ENCODE data around the gene LRRC8A. TPM values are rescaled to one million over a fixed set of nuclear protein-coding genes. Genes with fewer than 3 reads are reported as not detected.
A peak's percentile ranks its signal among the peaks of the same experiment; 100 is the strongest.

The LRRC8A gene
- polyA plus RNA-seq, 1 donor (not counting 4 experiments of a cell fraction or from before 2014, with no cell fraction given), result 88.3 TPM

GRCh38 chr9:128916745-128917144 is 34.8 kb downstream of the LRRC8A start:
- no peaks in the 10 kb centered on the region for H3K27me3 ChIP-seq (ENCODE audit: control insufficient read depth, extremely low read depth, insufficient read depth, low read length)
- H3K4me1 ChIP-seq (ENCODE audit: control insufficient read depth, extremely low read depth, insufficient read depth, low read length), result peaks cover 72% of the 10 kb centered on the region
- no peak overlapping the region for H3K4me3 ChIP-seq (ENCODE audit: control insufficient read depth in 2 of 3, extremely low read depth in 1 of 3, insufficient read depth in 2 of 3, low read depth in 1 of 3, low read length in 3 of 3)
- no peak for DNase-seq (ENCODE audit: low read depth, low spot score)
- FAIRE-seq, result no peak
- peak overlapping the region; percentile 44 for H3K9ac ChIP-seq (ENCODE audit: control insufficient read depth, extremely low read depth, insufficient read depth, low read length)
- dilution Hi-C loops (cut with MboI; ENCODE audit: extremely low pct_ligation_motif_present, low sequenced_read_pairs), result no loop called here
- no peak overlapping the region for H2AFZ ChIP-seq (ENCODE audit: control insufficient read depth, low read length)
- H3K9me3 ChIP-seq (ENCODE audit: control insufficient read depth, low read depth, low read length), result no peaks in the 10 kb centered on the region
- peaks cover under 1% of the 10 kb centered on the region for H3K9me1 ChIP-seq (ENCODE audit: control insufficient read depth, extremely low read depth, insufficient read depth, low read length)
- H3K79me2 ChIP-seq (ENCODE audit: control insufficient read depth, insufficient read depth, low read length), result peaks cover 34% of the 10 kb centered on the region
- no peak overlapping the region for H3K4me2 ChIP-seq (ENCODE audit: control insufficient read depth, extremely low read depth, insufficient read depth, low read depth, low read length)
- H3K27ac ChIP-seq (ENCODE audit: control insufficient read depth, insufficient read depth, low read length), result peak overlapping the region; percentile 56
- TF ChIP-seq CTCF (optimal IDR thresholded peaks at IDR 0.05 in 1 of 3, IDR thresholded peaks at IDR 0.05 in 1 of 3, conservative IDR thresholded peaks at IDR 0.05 in 1 of 3; ENCODE audit: extremely low read depth in 1 of 3, insufficient read depth in 2 of 3, low read length in 3 of 3) (no peak), EZH2 (IDR thresholded peaks at IDR 0.05; ENCODE audit: low read length) (no peak)
- H4K20me1 ChIP-seq (ENCODE audit: control insufficient read depth, extremely low read depth, insufficient read depth, low read length), result no peaks in the 10 kb centered on the region
- H3K36me3 ChIP-seq (ENCODE audit: control insufficient read depth in 2 of 2, extremely low read depth in 1 of 2, insufficient read depth in 2 of 2, low read length in 2 of 2), result peaks cover 25 to 61% of the 10 kb centered on the region in 2 experiments

DNA sequence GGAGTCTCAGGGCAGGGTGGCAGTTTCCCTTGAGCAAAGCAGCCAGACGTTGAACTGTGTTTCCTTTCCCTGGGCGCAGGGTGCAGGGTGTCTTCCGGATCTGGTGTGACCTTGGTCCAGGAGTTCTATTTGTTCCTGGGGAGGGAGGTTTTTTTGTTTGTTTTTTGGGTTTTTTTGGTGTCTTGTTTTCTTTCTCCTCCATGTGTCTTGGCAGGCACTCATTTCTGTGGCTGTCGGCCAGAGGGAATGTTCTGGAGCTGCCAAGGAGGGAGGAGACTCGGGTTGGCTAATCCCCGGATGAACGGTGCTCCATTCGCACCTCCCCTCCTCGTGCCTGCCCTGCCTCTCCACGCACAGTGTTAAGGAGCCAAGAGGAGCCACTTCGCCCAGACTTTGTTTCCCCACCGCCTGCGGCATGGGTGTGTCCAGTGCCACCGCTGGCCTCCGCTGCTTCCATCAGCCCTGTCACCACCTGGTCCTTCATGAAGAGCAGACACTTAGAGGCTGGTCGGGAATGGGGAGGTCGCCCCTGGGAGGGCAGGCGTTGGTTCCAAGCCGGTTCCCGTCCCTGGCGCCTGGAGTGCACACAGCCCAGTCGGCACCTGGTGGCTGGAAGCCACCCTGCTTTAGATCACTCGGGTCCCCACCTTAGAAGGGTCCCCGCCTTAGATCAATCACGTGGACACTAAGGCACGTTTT is 35.4 kb downstream of the LRRC8A start:
- Histone ChIP-seq H3K79me2 (ENCODE audit: control insufficient read depth, insufficient read depth, low read length) (peaks cover 34% of the 10 kb centered on the region), H3K4me3 (ENCODE audit: control insufficient read depth in 2 of 3, extremely low read depth in 1 of 3, insufficient read depth in 2 of 3, low read depth in 1 of 3, low read length in 3 of 3) (no peak overlapping the region), H3K4me1 (ENCODE audit: control insufficient read depth, extremely low read depth, insufficient read depth, low read length) (peaks cover 71% of the 10 kb centered on the region), H3K36me3 (ENCODE audit: control insufficient read depth in 2 of 2, extremely low read depth in 1 of 2, insufficient read depth in 2 of 2, low read length in 2 of 2) (peaks cover 25 to 59% of the 10 kb centered on the region in 2 experiments), H3K9me1 (ENCODE audit: control insufficient read depth, extremely low read depth, insufficient read depth, low read length) (no peaks in the 10 kb centered on the region), H3K9me3 (ENCODE audit: control insufficient read depth, low read depth, low read length) (no peaks in the 10 kb centered on the region), H2AFZ (ENCODE audit: control insufficient read depth, low read length) (no peak overlapping the region), H3K9ac (ENCODE audit: control insufficient read depth, extremely low read depth, insufficient read depth, low read length) (no peak overlapping the region), H4K20me1 (ENCODE audit: control insufficient read depth, extremely low read depth, insufficient read depth, low read length) (no peaks in the 10 kb centered on the region), H3K27me3 (ENCODE audit: control insufficient read depth, extremely low read depth, insufficient read depth, low read length) (no peaks in the 10 kb centered on the region), H3K27ac (ENCODE audit: control insufficient read depth, insufficient read depth, low read length) (peak overlapping the region; percentile 56), H3K4me2 (ENCODE audit: control insufficient read depth, extremely low read depth, insufficient read depth, low read depth, low read length) (no peak overlapping the region)
- TF ChIP-seq CTCF (optimal IDR thresholded peaks at IDR 0.05 in 1 of 3, IDR thresholded peaks at IDR 0.05 in 1 of 3, conservative IDR thresholded peaks at IDR 0.05 in 1 of 3; ENCODE audit: extremely low read depth in 1 of 3, insufficient read depth in 2 of 3, low read length in 3 of 3) (no peak), EZH2 (IDR thresholded peaks at IDR 0.05; ENCODE audit: low read length) (no peak)
- dilution Hi-C loops (cut with MboI; ENCODE audit: extremely low pct_ligation_motif_present, low sequenced_read_pairs), result no loop called here
- FAIRE-seq (no peak), DNase-seq (ENCODE audit: low read depth, low spot score) (no peak)
